Endothelial cell (in vitro differentiated cells): ENCODE data around the gene SYCP2L. TPM values are rescaled to one million over a fixed set of nuclear protein-coding genes. Genes with fewer than 3 reads are reported as not detected.

ENCODE experiments used
- DNase-seq: peaks from one replicate; pipeline ENCODE4 v3.0.0; 2021; ENCODE audit warnings: low spot score
- H3K27ac Mint-ChIP-seq: one replicate; pipeline ENCODE4 v1.8.0; 2021; ENCODE audit warnings: mixed read lengths, inconsistent platforms; ENCODE audit not compliant: unreplicated experiment
- H3K27me3 Mint-ChIP-seq: one replicate; pipeline ENCODE4 v1.8.0; 2021; ENCODE audit warnings: mild to moderate bottlenecking, moderate library complexity, mixed read lengths, inconsistent platforms; ENCODE audit not compliant: unreplicated experiment
- H3K36me3 Mint-ChIP-seq: one replicate; pipeline ENCODE4 v1.8.0; 2021; ENCODE audit warnings: mild to moderate bottlenecking, low read depth, mixed read lengths, inconsistent platforms; ENCODE audit not compliant: unreplicated experiment
- H3K4me1 Mint-ChIP-seq: one replicate; pipeline ENCODE4 v1.8.0; 2021; ENCODE audit warnings: mild to moderate bottlenecking, mixed read lengths, inconsistent platforms; ENCODE audit not compliant: unreplicated experiment
- H3K4me3 Mint-ChIP-seq: one replicate; pipeline ENCODE4 v1.8.0; 2021; ENCODE audit warnings: mild to moderate bottlenecking, mixed read lengths, inconsistent platforms; ENCODE audit not compliant: unreplicated experiment
- H3K9me3 Mint-ChIP-seq: one replicate; pipeline ENCODE4 v1.8.0; 2021; ENCODE audit warnings: mixed read lengths, inconsistent platforms; ENCODE audit not compliant: unreplicated experiment
- CTCF ChIP-seq: fragments of 200-600 bp; sonication (generic); IDR thresholded peaks from one replicate; pipeline ENCODE4 v1.5.0; 2021; ENCODE audit warnings: antibody characterized with exemption; ENCODE audit not compliant: unreplicated experiment
- total RNA-seq: library from RNA; stranded (reverse); fragmentation: NEBNext Ultra II Directional; extraction: Animal tissue kit (Norgen Biotek cat#: 25700); gene quantifications from one replicate; pipeline ENCODE4 v1.2.1, GENCODE V29; 2021; ENCODE audit not compliant: unreplicated experiment

The SYCP2L gene
- total RNA-seq, 1 donor from 2014 or later = 8.1 TPM

- no peaks in the 10 kb centered on the region for H3K9me3 Mint-ChIP-seq
- peaks cover 1% of the 10 kb centered on the region for H3K27me3 Mint-ChIP-seq
- H3K4me1 Mint-ChIP-seq = no peaks in the 10 kb centered on the region
- H3K27ac Mint-ChIP-seq = no peak overlapping the region
- DNase-seq = no peak
- no peak for TF ChIP-seq CTCF
- no peak overlapping the region for H3K4me3 Mint-ChIP-seq
- peaks cover 4% of the 10 kb centered on the region for H3K36me3 Mint-ChIP-seq
These were observed 75.8 kb downstream of the SYCP2L start for GRCh38 chr6:10962673-10963072.

- DNase-seq = no peak
- H3K27ac Mint-ChIP-seq = no peak overlapping the region
- peaks cover 8% of the 10 kb centered on the region for H3K36me3 Mint-ChIP-seq
- no peak for TF ChIP-seq CTCF
- H3K9me3 Mint-ChIP-seq = no peaks in the 10 kb centered on the region
- H3K4me1 Mint-ChIP-seq = no peaks in the 10 kb centered on the region
- H3K27me3 Mint-ChIP-seq = peaks cover 1% of the 10 kb centered on the region
- H3K4me3 Mint-ChIP-seq = no peak overlapping the region
These were observed 76.3 kb downstream of the SYCP2L start for GRCh38 chr6:10963113-10963512.

- H3K4me3 Mint-ChIP-seq = no peak overlapping the region
- H3K27ac Mint-ChIP-seq = no peak overlapping the region
- no peaks in the 10 kb centered on the region for H3K4me1 Mint-ChIP-seq
- DNase-seq = no peak
- TF ChIP-seq CTCF = no peak
- H3K36me3 Mint-ChIP-seq = peaks cover 9% of the 10 kb centered on the region
- H3K27me3 Mint-ChIP-seq = peaks cover 1% of the 10 kb centered on the region
- H3K9me3 Mint-ChIP-seq = no peaks in the 10 kb centered on the region
These were observed 77.8 kb downstream of the SYCP2L start for GRCh38 chr6:10964684-10965083.

- no peak overlapping the region for H3K27ac Mint-ChIP-seq
- no peaks in the 10 kb centered on the region for H3K27me3 Mint-ChIP-seq
These were observed 81.9 kb downstream of the SYCP2L start for GRCh38 chr6:10968776-10969175.

GRCh38 chr6:10970731-10971130 is 83.9 kb downstream of the SYCP2L start:
- H3K9me3 Mint-ChIP-seq = no peaks in the 10 kb centered on the region
- no peak for TF ChIP-seq CTCF
- no peak overlapping the region for H3K27ac Mint-ChIP-seq
- H3K36me3 Mint-ChIP-seq = peaks cover 5% of the 10 kb centered on the region
- no peak overlapping the region for H3K4me3 Mint-ChIP-seq
- no peaks in the 10 kb centered on the region for H3K27me3 Mint-ChIP-seq
- H3K4me1 Mint-ChIP-seq = no peaks in the 10 kb centered on the region
- DNase-seq = no peak

More at GRCh38 chr6:10968776-10969175, 81.9 kb downstream of the SYCP2L start:
- no peaks in the 10 kb centered on the region for H3K9me3 Mint-ChIP-seq
- no peak overlapping the region for H3K4me3 Mint-ChIP-seq
- H3K4me1 Mint-ChIP-seq = no peaks in the 10 kb centered on the region
- no peak for DNase-seq
- TF ChIP-seq CTCF = no peak
- H3K36me3 Mint-ChIP-seq = peaks cover 9% of the 10 kb centered on the region
